A172 (cell line): ENCODE results near the gene TTC16. TPM values are rescaled to one million over a fixed set of nuclear protein-coding genes. Genes with fewer than 3 reads are reported as not detected.
A peak's percentile ranks its signal among the peaks of the same experiment; 100 is the strongest.

Source experiments
- DNase-seq: peaks from one replicate; pipeline ENCODE4 v3.0.0-alpha.2; 2015; ENCODE audit warnings: low spot score
- total RNA-seq: library from RNA; depleted of rRNA; stranded (reverse); fragments of >200 nt; shearing (Covaris generic); gene quantifications from 2 replicates; pipeline ENCODE4 v1.2.3, GENCODE V29; 2014

TTC16 gene
- total RNA-seq, 1 experiment from 2014 or later: 0.05 TPM

DNA sequence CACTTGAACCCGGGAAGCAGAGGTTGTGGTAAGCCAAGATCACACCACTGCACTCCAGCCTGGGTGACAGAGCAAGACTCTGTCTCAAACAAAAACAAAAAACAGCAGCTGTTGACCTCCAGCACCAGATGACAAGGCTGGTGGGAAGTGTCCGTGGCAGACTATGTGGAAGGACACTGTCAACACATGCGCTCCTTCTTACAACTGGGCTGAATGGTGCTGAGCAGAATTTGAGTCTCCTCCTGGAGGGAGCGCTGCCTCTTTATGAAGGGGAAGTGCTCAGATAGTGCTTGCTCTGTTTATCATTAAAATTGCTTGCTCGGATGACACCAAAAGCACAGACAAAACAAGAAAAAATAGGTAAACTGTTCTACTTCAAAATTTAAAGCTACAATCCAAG is 18.3 kb upstream of the TTC16 start:
- DNase-seq: no peak

- no peak for DNase-seq
Measured at GRCh38 chr9:127698386-127698785, 17.5 kb upstream of the TTC16 start.

GRCh38 chr9:127698985-127699670 is 16.8 kb upstream of the TTC16 start:
- no peak for DNase-seq

DNA sequence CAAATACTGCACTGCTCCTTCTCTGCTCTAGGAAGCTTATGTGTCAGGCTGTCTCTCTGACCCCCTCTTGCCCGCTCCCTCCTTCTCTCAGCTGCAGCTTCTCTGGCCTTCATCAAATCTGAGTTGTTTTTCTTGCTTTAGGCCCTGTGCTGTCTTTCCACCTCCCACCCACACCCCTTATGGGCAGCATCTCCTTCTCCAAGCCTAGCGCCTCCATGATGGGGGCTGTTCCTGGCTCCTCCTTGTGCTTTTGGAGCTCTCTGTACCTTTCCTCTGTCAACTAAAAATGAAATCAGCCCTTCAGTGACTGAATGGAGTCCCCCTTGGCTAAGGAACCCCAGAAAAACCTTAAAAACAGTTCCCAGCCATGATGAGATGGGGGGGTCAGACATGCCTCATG is 15.7 kb upstream of the TTC16 start:
- DNase-seq: no peak

- DNase-seq: no peak
Measured at GRCh38 chr9:127700594-127701255, 15.2 kb upstream of the TTC16 start.

DNA sequence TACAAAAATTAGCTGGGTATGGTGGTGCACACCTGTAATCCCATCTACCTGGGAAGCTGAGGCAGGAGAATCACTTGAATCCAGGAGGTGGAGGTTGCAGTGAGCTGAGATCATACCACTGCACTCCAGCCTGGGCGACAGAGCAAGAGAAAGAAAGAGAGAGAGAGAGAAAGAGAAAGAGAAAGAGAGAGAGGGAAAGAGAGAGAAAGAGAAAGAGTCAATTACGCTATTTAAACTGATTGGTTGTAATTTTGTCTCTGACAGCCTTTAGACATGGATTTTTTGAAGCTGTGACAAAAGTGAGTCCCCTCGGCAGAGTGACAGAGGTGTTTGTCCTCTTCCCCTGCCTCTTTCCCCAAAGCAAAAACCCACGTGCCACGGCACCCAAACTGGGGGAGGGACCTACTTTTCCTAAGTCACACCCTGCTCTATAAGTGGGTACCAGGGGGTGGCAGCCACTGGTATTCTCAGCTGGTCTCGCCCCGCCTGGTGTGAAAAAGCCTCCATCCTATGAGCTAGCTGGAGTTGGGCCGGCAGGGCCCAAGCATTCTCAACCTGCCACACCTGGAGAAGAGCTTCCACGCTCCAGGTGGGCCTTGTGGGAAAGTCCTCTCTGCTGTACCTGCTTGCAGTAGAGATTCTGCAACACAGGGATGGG is 12.5 kb upstream of the TTC16 start:
- no peak for DNase-seq

DNA sequence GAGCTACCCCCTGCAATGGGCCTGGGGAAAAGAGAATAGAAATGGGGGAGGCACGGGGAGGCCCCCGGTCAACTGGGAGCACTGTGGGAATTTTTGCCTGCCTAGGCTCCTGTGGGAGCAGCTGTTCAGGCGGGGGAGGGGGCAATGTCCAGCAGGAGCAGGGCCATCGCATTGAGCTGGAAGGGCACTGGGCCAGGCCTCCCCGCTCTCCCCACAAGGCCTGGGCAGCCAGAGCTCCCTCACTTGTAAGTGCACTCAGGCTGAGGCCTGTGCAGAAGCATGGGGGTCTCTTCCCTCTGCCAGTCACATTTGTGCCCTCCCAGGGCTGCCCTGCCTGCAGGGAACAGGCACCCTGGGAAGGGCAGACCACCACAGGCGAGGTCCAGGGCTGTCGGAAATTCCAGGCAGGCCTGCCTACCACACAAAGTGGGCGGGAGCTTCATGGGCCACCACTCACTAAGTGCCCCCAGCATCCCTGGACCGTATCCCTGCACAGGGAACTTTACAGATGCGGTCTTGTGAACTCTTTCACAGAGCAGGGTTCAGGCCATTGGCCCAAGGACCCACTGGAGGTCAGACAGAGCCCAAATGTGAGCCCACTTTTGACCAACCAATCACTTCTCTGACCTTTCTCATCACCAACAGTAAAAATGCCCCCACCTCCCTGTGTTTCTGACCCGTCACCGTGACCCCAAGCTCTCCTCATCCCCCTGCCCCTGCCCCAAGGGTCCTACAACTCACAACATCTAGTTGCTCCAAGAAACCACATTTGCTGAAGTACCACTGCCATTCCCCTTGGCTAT is 10.1 kb upstream of the TTC16 start:
- DNase-seq: no peak

- no peak for DNase-seq
Measured at GRCh38 chr9:127706836-127707241, 9.0 kb upstream of the TTC16 start, which contains the start of gene CFAP157. Gene CFAP157, plus strand, starts transcription at chr9:127706988. Its CDS starts 44 bp downstream, at chr9:127707032.

GRCh38 chr9:127707766-127708165 is 8.1 kb upstream of the TTC16 start:
- DNase-seq: peak; percentile 40

DNA sequence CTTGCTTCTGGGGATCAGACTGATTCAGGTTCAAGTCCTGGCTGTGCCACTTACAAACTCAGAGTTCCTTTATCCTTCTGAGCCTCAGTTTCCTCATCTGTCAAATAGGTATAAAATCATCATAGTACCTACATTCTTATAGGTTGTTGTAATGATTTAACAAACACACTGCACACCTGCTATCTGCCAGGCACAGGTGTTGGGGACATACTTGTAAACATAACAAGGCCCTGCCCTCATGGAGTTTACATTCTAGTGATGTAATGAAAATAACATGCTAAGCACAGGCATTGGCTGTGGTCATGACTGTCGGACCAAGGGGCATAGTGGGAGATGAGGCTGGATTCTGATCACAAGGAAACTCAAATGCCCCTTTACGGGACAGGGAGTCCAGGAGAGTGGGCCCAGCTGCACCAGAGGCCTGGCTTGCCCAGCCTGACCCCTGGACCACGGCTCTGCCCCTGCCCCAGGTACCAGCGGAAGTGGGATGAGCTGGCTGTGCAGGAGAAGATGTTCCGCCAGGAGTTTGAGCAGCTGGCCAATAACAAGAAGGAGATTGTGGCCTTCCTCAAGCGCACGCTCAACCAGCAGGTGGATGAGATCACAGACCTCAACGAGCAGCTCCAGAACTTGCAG is 6.8 kb upstream of the TTC16 start:
- no peak for DNase-seq

DNA sequence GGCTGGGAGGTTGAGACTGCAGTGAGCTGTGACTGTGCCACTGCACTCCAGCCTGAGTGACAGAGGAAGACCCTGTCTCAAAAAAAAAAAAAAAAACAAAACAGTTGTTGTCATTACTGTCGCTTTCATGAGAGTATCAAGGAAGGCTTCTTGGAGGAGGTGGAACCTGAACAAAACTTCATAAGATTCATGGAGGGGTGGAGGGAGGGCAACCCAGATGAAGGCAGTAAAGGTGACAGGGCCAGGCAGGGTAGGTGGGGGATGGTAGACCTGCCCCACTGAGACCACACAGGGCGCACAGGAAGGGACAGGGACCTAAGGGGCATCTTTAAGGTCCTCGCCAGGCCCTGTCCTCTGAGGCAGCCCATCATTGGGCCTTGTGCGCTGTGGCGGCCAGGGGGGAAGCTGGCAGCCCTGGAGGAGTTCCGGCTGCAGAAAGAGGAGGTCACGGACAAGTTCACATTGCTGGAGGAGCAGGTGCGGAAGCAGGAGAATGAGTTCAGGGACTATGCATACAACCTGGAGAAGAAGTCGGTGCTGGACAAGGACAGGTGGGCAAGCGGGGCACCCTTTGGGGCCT is 5.6 kb upstream of the TTC16 start:
- no peak for DNase-seq

- DNase-seq: no peak
Measured at GRCh38 chr9:127711226-127711701, 4.6 kb upstream of the TTC16 start.

DNA sequence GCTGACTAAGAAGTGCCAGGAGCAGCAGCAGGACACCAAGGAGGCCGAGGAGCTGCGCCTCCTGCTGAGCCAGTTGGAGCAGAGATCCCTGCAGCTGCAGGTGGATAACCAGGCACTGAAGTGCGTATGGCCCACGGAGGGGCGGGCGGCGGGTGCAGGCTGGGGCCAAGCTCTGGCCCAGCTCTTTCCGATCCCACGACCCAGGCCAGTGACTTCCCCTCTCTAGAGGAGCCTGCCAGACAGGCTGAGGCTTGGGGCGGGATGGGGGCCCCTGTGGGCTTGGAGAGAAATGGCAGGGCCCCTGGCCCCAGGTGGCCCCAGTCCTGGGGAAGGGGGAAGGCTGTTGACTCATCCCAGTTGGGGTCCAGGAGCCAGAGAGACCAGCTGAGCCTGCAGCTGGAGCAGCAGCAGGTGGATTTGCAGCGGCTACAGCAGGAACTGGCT is 4.0 kb upstream of the TTC16 start:
- DNase-seq: no peak

- DNase-seq: no peak
Measured at GRCh38 chr9:127712371-127712770, 3.5 kb upstream of the TTC16 start.

- no peak for DNase-seq
Measured at GRCh38 chr9:127712867-127713266, 3.0 kb upstream of the TTC16 start.

GRCh38 chr9:127714020-127714750 is 1.7 kb upstream of the TTC16 start:
- no peak for DNase-seq

DNA sequence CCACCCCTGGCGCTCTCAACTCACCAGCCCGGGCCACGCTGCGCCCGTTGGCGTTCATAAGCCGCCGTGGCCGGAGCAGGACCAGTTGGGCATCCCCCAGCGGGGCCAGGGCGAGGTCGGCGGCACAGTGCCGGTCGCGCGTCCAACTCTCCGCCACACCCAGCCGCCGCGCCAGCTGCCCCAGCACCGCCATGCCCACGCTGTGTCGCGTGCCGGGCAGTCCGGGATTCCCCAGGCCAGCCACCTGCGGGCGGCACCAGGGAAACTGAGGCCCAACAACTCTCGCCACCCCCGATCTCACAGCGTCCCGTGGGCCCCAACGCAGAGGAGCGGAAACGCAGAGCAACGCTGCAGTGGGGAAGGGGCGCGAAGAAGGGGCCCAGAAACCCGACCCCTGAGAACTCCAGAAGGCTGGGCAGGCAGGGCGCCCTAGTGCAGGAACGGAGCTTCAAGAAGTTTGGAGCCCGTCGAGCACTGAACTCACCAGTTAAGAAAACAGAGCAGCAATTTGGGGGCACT is 869 bp upstream of the TTC16 start:
- no peak for DNase-seq

DNA sequence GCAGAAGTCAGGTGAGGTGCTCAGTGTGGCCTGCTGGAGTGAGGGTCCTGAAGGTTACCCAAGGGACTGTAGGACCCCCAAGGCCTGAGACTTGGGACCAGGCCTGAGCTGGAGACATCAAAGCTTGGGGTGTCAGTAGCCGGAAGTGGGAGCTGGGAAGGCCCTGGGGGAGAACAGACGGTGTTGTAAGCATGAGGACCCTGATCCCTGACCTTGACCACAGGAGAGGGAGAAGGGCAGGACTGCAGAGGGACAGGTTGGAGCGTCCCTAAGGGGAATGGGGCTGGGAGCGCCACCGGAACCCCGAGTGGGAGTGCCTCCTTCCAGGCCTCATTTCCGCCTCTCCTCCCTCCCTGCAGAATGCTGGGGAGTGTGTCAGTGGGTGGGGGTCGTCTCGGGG is 533 bp downstream of the TTC16 start:
- no peak for DNase-seq

GRCh38 chr9:127717766-127718165 is 1.9 kb downstream of the TTC16 start:
- DNase-seq: no peak
